ENCODE measurements around the gene CYLC1. TPM values are rescaled to one million over a fixed set of nuclear protein-coding genes. Genes with fewer than 3 reads are reported as not detected.
A peak's percentile ranks its signal among the peaks of the same experiment; 100 is the strongest.

The CYLC1 gene
- polyA plus RNA-seq, 1 donor from 2014 or later, result not detected

DNA sequence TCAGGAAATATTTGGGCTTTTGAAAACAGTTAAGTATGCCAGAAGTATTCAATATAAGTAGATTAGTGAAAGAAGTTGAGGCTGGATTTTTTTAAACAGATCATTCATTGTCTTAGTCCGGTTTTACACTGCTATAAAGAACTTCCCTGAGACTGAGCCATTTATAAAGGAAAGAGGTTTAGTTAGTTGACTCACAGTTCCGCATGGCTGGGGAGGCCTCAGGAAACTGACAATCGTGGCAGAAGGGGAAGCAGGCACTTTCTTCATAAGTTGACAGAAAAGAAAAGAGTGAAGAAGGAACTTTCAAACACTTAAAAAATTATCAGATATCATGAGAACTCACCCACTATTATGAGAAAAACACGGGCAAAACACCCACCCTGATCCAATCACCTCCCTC is 31.1 kb upstream of the CYLC1 start:
- H2AFZ ChIP-seq (ENCODE audit: low read depth, low read length), result no peak overlapping the region
- H3K4me3 ChIP-seq (ENCODE audit: low read length), result no peak overlapping the region
- H3K9me2 ChIP-seq (ENCODE audit: insufficient read depth, low read length), result no peaks in the 10 kb centered on the region
- no peaks in the 10 kb centered on the region for H3F3A ChIP-seq (ENCODE audit: insufficient read depth, low read length, poor library complexity, severe bottlenecking)
- H3K27me3 ChIP-seq (ENCODE audit: insufficient read depth, low read depth, low read length), result no peaks in the 10 kb centered on the region
- no peak overlapping the region for H3K27ac ChIP-seq (ENCODE audit: low read length)
- no peak overlapping the region for H3K9ac ChIP-seq (ENCODE audit: low read length)
- H3K36me3 ChIP-seq (ENCODE audit: insufficient read depth, low read length), result no peaks in the 10 kb centered on the region
- no peaks in the 10 kb centered on the region for H4K20me1 ChIP-seq (ENCODE audit: insufficient read depth)
- H3K79me2 ChIP-seq (replicated peaks; ENCODE audit: insufficient read depth, low read length), result no peaks in the 10 kb centered on the region
- no peak for TF ChIP-seq TAF1 (IDR thresholded peaks at IDR 0.05; ENCODE audit: low read depth)
- TF ChIP-seq MXI1 (conservative IDR thresholded peaks at IDR 0.05; ENCODE audit: poor library complexity, severe bottlenecking), result no peak
- no peak for TF ChIP-seq SMC3 (conservative IDR thresholded peaks at IDR 0.05; ENCODE audit: poor library complexity)
- TF ChIP-seq, protein P1, sequence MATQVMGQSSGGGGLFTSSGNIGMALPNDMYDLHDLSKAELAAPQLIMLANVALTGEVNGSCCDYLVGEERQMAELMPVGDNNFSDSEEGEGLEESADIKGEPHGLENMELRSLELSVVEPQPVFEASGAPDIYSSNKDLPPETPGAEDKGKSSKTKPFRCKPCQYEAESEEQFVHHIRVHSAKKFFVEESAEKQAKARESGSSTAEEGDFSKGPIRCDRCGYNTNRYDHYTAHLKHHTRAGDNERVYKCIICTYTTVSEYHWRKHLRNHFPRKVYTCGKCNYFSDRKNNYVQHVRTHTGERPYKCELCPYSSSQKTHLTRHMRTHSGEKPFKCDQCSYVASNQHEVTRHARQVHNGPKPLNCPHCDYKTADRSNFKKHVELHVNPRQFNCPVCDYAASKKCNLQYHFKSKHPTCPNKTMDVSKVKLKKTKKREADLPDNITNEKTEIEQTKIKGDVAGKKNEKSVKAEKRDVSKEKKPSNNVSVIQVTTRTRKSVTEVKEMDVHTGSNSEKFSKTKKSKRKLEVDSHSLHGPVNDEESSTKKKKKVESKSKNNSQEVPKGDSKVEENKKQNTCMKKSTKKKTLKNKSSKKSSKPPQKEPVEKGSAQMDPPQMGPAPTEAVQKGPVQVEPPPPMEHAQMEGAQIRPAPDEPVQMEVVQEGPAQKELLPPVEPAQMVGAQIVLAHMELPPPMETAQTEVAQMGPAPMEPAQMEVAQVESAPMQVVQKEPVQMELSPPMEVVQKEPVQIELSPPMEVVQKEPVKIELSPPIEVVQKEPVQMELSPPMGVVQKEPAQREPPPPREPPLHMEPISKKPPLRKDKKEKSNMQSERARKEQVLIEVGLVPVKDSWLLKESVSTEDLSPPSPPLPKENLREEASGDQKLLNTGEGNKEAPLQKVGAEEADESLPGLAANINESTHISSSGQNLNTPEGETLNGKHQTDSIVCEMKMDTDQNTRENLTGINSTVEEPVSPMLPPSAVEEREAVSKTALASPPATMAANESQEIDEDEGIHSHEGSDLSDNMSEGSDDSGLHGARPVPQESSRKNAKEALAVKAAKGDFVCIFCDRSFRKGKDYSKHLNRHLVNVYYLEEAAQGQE (IDR thresholded peaks at IDR 0.05; ENCODE audit: borderline replicate concordance), result no peak
- TF ChIP-seq, protein P2, sequence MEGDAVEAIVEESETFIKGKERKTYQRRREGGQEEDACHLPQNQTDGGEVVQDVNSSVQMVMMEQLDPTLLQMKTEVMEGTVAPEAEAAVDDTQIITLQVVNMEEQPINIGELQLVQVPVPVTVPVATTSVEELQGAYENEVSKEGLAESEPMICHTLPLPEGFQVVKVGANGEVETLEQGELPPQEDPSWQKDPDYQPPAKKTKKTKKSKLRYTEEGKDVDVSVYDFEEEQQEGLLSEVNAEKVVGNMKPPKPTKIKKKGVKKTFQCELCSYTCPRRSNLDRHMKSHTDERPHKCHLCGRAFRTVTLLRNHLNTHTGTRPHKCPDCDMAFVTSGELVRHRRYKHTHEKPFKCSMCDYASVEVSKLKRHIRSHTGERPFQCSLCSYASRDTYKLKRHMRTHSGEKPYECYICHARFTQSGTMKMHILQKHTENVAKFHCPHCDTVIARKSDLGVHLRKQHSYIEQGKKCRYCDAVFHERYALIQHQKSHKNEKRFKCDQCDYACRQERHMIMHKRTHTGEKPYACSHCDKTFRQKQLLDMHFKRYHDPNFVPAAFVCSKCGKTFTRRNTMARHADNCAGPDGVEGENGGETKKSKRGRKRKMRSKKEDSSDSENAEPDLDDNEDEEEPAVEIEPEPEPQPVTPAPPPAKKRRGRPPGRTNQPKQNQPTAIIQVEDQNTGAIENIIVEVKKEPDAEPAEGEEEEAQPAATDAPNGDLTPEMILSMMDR (IDR thresholded peaks at IDR 0.05; ENCODE audit: poor library complexity, severe bottlenecking), result no peak
- TF ChIP-seq RAD21 (conservative IDR thresholded peaks at IDR 0.05), result no peak
- no peak for TF ChIP-seq POLR2AphosphoS5 (IDR thresholded peaks at IDR 0.05)
- TF ChIP-seq EZH2 (IDR thresholded peaks at IDR 0.05; ENCODE audit: borderline replicate concordance, insufficient read depth, low read length, poor library complexity, severe bottlenecking), result no peak
- TF ChIP-seq EP300 (conservative IDR thresholded peaks at IDR 0.05; ENCODE audit: poor library complexity, severe bottlenecking), result no peak
- no peak overlapping the region for H3K4me2 ChIP-seq (ENCODE audit: low read length)
- H3K9me3 ChIP-seq (ENCODE audit: low read length), result peaks cover 2% of the 10 kb centered on the region

DNA sequence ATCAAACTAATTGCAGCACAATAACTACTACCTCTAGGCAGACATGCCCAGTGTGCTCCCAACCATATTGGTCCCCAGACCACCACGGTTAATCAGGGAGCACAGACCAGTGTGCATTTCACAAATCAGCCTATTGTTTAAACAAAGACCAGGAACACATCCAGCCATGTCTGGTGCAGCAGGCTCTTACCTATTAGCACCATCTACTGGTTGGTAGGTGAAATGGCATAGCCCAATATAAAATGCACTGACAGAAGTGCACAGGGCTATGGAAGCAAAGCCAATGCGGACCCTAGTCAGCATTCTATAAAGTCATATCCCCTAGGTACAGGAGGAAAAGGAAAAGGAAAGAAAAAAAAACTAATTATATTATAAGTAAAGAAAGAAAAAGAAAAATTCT is 15.5 kb upstream of the CYLC1 start:
- no peak overlapping the region for H3K4me2 ChIP-seq (ENCODE audit: low read length)
- H3K9me2 ChIP-seq (ENCODE audit: insufficient read depth, low read length), result no peaks in the 10 kb centered on the region
- no peak overlapping the region for H3K4me3 ChIP-seq (ENCODE audit: low read length)
- H3K27me3 ChIP-seq (ENCODE audit: insufficient read depth, low read depth, low read length), result no peaks in the 10 kb centered on the region
- H2AFZ ChIP-seq (ENCODE audit: low read depth, low read length), result no peak overlapping the region
- H3K27ac ChIP-seq (ENCODE audit: low read length), result no peak overlapping the region
- no peaks in the 10 kb centered on the region for H4K20me1 ChIP-seq (ENCODE audit: insufficient read depth)
- H3K9ac ChIP-seq (ENCODE audit: low read length), result no peak overlapping the region
- no peaks in the 10 kb centered on the region for H3K79me2 ChIP-seq (replicated peaks; ENCODE audit: insufficient read depth, low read length)
- no peaks in the 10 kb centered on the region for H3K9me3 ChIP-seq (ENCODE audit: low read length)
- no peaks in the 10 kb centered on the region for H3K36me3 ChIP-seq (ENCODE audit: insufficient read depth, low read length)
- TF ChIP-seq, protein P1 (IDR thresholded peaks at IDR 0.05; ENCODE audit: borderline replicate concordance), result no peak
- TF ChIP-seq TAF1 (IDR thresholded peaks at IDR 0.05; ENCODE audit: low read depth) (no peak), POLR2AphosphoS5 (IDR thresholded peaks at IDR 0.05) (no peak), MXI1 (conservative IDR thresholded peaks at IDR 0.05; ENCODE audit: poor library complexity, severe bottlenecking) (no peak), EP300 (conservative IDR thresholded peaks at IDR 0.05; ENCODE audit: poor library complexity, severe bottlenecking) (no peak), SMC3 (conservative IDR thresholded peaks at IDR 0.05; ENCODE audit: poor library complexity) (peak; percentile 30), EZH2 (IDR thresholded peaks at IDR 0.05; ENCODE audit: borderline replicate concordance, insufficient read depth, low read length, poor library complexity, severe bottlenecking) (no peak), RAD21 (conservative IDR thresholded peaks at IDR 0.05) (peak; percentile 46)
- TF ChIP-seq, protein P2 (IDR thresholded peaks at IDR 0.05; ENCODE audit: poor library complexity, severe bottlenecking), result peak; percentile 53
- H3F3A ChIP-seq (ENCODE audit: insufficient read depth, low read length, poor library complexity, severe bottlenecking), result no peaks in the 10 kb centered on the region

Data from neural cell (in vitro differentiated cells).